Upper lobe of right lung (tissue), 1 donor: Measurements from ENCODE around the gene KIRREL2. TPM values are rescaled to one million over a fixed set of nuclear protein-coding genes. Genes with fewer than 3 reads are reported as not detected.

Experiments used
- ATAC-seq: fragments of 200-7000 bp; cut with Tn5 transposase; one replicate; pipeline ENCODE4 v1.9.1; 2020; ENCODE audit warnings: mild to moderate bottlenecking, moderate library complexity
- DNase-seq: peaks from one replicate; pipeline ENCODE4 v3.0.0-alpha.2; 2020
- H3K27ac ChIP-seq: fragments of 200-600 bp; one replicate; pipeline ENCODE4 v1.8.0; 2022
- H3K27me3 ChIP-seq: fragments of 200-600 bp; one replicate; pipeline ENCODE4 v1.8.0; 2022; ENCODE audit warnings: mild to moderate bottlenecking
- H3K36me3 ChIP-seq: fragments of 200-600 bp; one replicate; pipeline ENCODE4 v1.8.0; 2022
- H3K4me1 ChIP-seq: fragments of 200-600 bp; one replicate; pipeline ENCODE4 v1.8.0; 2022
- H3K4me3 ChIP-seq: fragments of 200-600 bp; one replicate; pipeline ENCODE4 v1.8.0; 2022; ENCODE audit warnings: mild to moderate bottlenecking
- H3K9me3 ChIP-seq: fragments of 200-600 bp; one replicate; pipeline ENCODE4 v1.8.0; 2022
- CTCF ChIP-seq: fragments of 200-600 bp; IDR thresholded peaks from one replicate; pipeline ENCODE4 v1.8.0; 2022; ENCODE audit warnings: antibody characterized with exemption
- intact Hi-C: fragments of 100-400 bp; cut with DNase I; formaldehyde crosslinking; loops from one replicate; pipeline ENCODE4 v1.11.0; 2022
- total RNA-seq: library from RNA; stranded (reverse); fragmentation: NEBNext Ultra II Directional; extraction: Animal tissue kit (Norgen Biotek cat#: 25700); gene quantifications from one replicate; pipeline ENCODE4 v1.2.1, GENCODE V29; 2021
- donor health status: DM: no; HTN: yes; CAD: no; lungs with severe emphysema.

The KIRREL2 gene
- total RNA-seq, 1 donor from 2014 or later, result not detected

DNA sequence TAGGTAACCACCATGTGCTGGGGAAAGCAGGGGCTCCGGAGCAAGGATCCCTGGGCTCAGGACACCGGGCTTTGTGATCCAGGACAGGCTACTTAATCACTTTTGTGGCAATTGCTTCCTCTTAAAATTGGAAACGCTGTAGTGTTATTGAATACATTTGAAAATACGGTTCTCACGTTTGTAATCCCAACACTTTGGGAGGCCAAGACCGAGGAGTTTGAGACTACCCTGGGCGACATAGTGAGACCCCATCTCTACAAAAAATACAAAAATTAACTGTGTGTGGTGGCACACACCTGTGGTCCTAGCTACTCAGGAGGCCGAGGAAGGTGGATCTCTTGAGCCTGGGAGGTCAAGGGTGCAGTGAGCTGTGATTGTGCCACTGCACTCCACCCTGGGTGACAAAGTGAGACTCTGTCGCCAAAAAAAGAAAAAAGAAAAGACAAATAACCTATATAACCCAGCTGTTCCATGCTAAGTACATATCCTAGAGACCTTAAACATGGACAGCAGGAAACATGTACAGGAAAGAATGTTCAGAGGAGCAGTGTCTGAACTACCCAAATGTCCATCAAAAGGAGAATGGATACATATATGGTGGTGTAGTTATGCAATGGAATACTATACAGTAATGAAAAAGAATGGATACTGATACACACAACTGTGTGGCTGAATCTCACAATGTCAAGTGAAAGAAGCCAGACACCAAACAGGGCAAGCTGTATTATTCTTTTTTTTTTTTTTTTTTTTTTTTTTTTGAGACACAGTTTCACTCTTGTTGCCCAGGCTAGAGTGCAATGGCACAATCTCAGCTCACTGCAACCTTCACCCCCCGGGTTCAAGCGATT lies 43.4 kb upstream of the KIRREL2 start:
- Histone ChIP-seq H3K27ac (no peak overlapping the region), H3K27me3 (peaks cover 31% of the 10 kb centered on the region), H3K4me3 (no peak overlapping the region), H3K9me3 (no peaks in the 10 kb centered on the region), H3K36me3 (no peaks in the 10 kb centered on the region), H3K4me1 (no peaks in the 10 kb centered on the region)
- ATAC-seq (no peak), DNase-seq (no peak)
- no peak for TF ChIP-seq CTCF
- intact Hi-C loops, result no loop called here

- peaks cover 44% of the 10 kb centered on the region for H3K27me3 ChIP-seq
Observed at GRCh38 chr19:35816262-35816661, 40.4 kb upstream of the KIRREL2 start.

DNA sequence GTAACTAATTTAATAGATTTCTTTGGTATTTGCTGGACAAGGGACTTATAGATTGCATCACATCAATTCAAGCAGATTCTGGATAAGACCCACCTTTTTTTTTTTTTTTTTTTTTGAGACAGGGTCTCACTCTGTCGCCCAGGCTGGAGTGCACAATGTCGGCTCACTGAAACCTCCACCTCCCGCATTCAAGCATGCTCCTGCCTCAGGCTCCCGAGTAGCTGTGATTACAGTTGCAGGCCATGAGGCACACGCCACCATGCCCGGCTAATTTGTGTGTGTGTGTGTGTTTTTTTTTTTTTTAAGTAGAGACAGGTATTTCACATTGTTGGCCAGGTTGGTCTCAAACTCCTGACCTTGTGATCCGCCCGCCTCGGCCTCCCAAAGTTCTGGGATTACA lies 39.9 kb upstream of the KIRREL2 start:
- no peak for TF ChIP-seq CTCF
- Histone ChIP-seq H3K36me3 (no peaks in the 10 kb centered on the region), H3K4me3 (no peak overlapping the region), H3K27ac (no peak overlapping the region), H3K27me3 (peaks cover 44% of the 10 kb centered on the region), H3K9me3 (no peaks in the 10 kb centered on the region), H3K4me1 (no peaks in the 10 kb centered on the region)
- ATAC-seq, result no peak
- DNase-seq, result no peak
- intact Hi-C loops, result no loop called here

More at GRCh38 chr19:35816262-35816661, 40.4 kb upstream of the KIRREL2 start:
- no peaks in the 10 kb centered on the region for H3K36me3 ChIP-seq
- H3K9me3 ChIP-seq, result no peaks in the 10 kb centered on the region
- no peak overlapping the region for H3K27ac ChIP-seq
- H3K4me1 ChIP-seq, result no peaks in the 10 kb centered on the region
- ATAC-seq, result no peak
- TF ChIP-seq CTCF, result no peak
- H3K4me3 ChIP-seq, result no peak overlapping the region
- intact Hi-C loops, result no loop called here
- no peak for DNase-seq

GRCh38 chr19:35818445-35818844 lies 38.3 kb upstream of the KIRREL2 start:
- no peak for ATAC-seq
- H3K27me3 ChIP-seq, result peaks cover 42% of the 10 kb centered on the region
- no peak for TF ChIP-seq CTCF
- H3K4me3 ChIP-seq, result no peak overlapping the region
- H3K9me3 ChIP-seq, result no peaks in the 10 kb centered on the region
- intact Hi-C loops, result no loop called here
- no peaks in the 10 kb centered on the region for H3K36me3 ChIP-seq
- no peak for DNase-seq
- H3K27ac ChIP-seq, result no peak overlapping the region
- no peaks in the 10 kb centered on the region for H3K4me1 ChIP-seq

- DNase-seq (no peak), ATAC-seq (no peak)
- TF ChIP-seq CTCF, result no peak
- Histone ChIP-seq H3K27ac (no peak overlapping the region), H3K9me3 (no peaks in the 10 kb centered on the region), H3K4me1 (no peaks in the 10 kb centered on the region), H3K4me3 (no peak overlapping the region), H3K27me3 (peaks cover 19% of the 10 kb centered on the region), H3K36me3 (no peaks in the 10 kb centered on the region)
- intact Hi-C loops, result no loop called here
Observed at GRCh38 chr19:35822579-35822978, 34.1 kb upstream of the KIRREL2 start.
